DND-41 (cell line): ENCODE data around the gene PLPP6.

ENCODE experiments used
- CTCF ChIP-seq: IDR thresholded peaks from 2 replicates; pipeline ENCODE4 v1.5.1; 2012; ENCODE audit warnings: borderline replicate concordance, low read length, moderate library complexity, mild to moderate bottlenecking; ENCODE audit not compliant: poor library complexity, severe bottlenecking; ENCODE audit errors: extremely low read depth
- EZH2 ChIP-seq: IDR thresholded peaks from 3 replicates; pipeline ENCODE4 v1.6.1; 2012; ENCODE audit warnings: borderline replicate concordance, low read depth, mild to moderate bottlenecking, moderate library complexity, low read length, inconsistent platforms; ENCODE audit not compliant: severe bottlenecking

DNA sequence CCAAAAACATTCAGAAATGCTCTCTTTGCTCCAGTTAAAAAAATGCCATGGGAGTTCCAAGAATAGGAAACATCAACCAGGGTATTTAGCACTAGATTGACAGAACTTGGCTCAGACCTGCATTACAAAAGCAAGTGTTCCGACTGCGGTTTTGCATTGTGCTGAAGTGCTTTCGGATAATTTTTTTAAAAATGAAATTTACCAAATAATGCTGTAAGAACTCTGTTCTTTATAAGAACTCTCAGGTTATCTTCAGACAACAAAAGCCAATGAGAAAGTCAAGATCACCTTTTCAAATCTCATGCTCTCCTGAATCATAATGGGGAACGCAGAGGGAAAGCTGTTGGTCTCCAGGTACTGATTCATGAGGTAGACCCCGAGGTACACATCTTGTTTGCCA lies 483 bp upstream of the PLPP6 start:
- TF ChIP-seq CTCF (no peak), EZH2 (no peak)
